DND-41 (cell line): ENCODE results near the gene LDLRAD2.
"Not testable (repeated sequence)": the region's sequence is repeated elsewhere in the genome, so short reads cannot be mapped to it uniquely, and the experiment has no call there.

Experiments
- ATAC-seq: fragments of 200-7000 bp; cut with Tn5 transposase; 3 replicates; pipeline ENCODE4 v1.9.1; 2021; ENCODE audit warnings: low read depth; ENCODE audit not compliant: insufficient read depth
- DNase-seq: peaks from one replicate; pipeline ENCODE4 v3.0.0-alpha.2; 2020
- H2AFZ ChIP-seq: 2 replicates; pipeline ENCODE4 v1.6.0; 2012; ENCODE audit warnings: low read depth, low read length
- H3K27ac ChIP-seq: 2 replicates; pipeline ENCODE4 v1.5.1; 2012; ENCODE audit warnings: low read length, inconsistent platforms
- H3K27me3 ChIP-seq: fragments of 200-600 bp; sonication (generic); 2 replicates; pipeline ENCODE4 v1.6.0; 2012; ENCODE audit warnings: low read length, mild to moderate bottlenecking, inconsistent platforms; ENCODE audit not compliant: insufficient read depth, poor library complexity
- H3K36me3 ChIP-seq: 2 replicates; pipeline ENCODE4 v1.5.1; 2012; ENCODE audit warnings: low read length, inconsistent platforms; ENCODE audit not compliant: insufficient read depth
- H3K4me1 ChIP-seq: 2 replicates; pipeline ENCODE4 v1.5.1; 2012; ENCODE audit warnings: mild to moderate bottlenecking, low read length; ENCODE audit not compliant: insufficient read depth
- H3K4me2 ChIP-seq: 2 replicates; pipeline ENCODE4 v1.6.0; 2012; ENCODE audit warnings: mild to moderate bottlenecking, moderate library complexity, low read length, inconsistent platforms; ENCODE audit not compliant: insufficient read depth
- H3K4me3 ChIP-seq, 2 experiments: fragments of 200-600 bp in 1 of 2; shearing (Covaris generic) in 1 of 2; 2 replicates each; pipeline ENCODE4 v1.5.1; 2012 to 2016; ENCODE audit warnings: inconsistent platforms in 2 of 2, low read length in 2 of 2, mild to moderate bottlenecking in 2 of 2, low read depth in 1 of 2, moderate library complexity in 1 of 2
- H3K79me2 ChIP-seq: 2 replicates; pipeline ENCODE4 v1.6.0; 2012; ENCODE audit warnings: low read length, inconsistent platforms; ENCODE audit not compliant: insufficient read depth
- H3K9ac ChIP-seq: 2 replicates; pipeline ENCODE4 v1.6.0; 2012; ENCODE audit warnings: low read depth, mild to moderate bottlenecking, inconsistent platforms, low read length, moderate library complexity
- H3K9me3 ChIP-seq: 2 replicates; pipeline ENCODE4 v1.5.1; 2012; ENCODE audit warnings: low read length, moderate library complexity, mild to moderate bottlenecking, inconsistent platforms; ENCODE audit not compliant: insufficient read depth, severe bottlenecking
- H4K20me1 ChIP-seq: 2 replicates; pipeline ENCODE4 v1.6.0; 2012; ENCODE audit warnings: low read length; ENCODE audit not compliant: insufficient read depth
- EZH2 ChIP-seq: IDR thresholded peaks from 3 replicates; pipeline ENCODE4 v1.6.1; 2012; ENCODE audit warnings: borderline replicate concordance, low read depth, mild to moderate bottlenecking, moderate library complexity, low read length, inconsistent platforms; ENCODE audit not compliant: severe bottlenecking
- TF ChIP-seq, protein P1 (sequence below): IDR thresholded peaks from 2 replicates; pipeline ENCODE4 v1.5.1; 2012; ENCODE audit warnings: borderline replicate concordance, low read length, moderate library complexity, mild to moderate bottlenecking; ENCODE audit not compliant: poor library complexity, severe bottlenecking; ENCODE audit errors: extremely low read depth

The LDLRAD2 gene

DNA sequence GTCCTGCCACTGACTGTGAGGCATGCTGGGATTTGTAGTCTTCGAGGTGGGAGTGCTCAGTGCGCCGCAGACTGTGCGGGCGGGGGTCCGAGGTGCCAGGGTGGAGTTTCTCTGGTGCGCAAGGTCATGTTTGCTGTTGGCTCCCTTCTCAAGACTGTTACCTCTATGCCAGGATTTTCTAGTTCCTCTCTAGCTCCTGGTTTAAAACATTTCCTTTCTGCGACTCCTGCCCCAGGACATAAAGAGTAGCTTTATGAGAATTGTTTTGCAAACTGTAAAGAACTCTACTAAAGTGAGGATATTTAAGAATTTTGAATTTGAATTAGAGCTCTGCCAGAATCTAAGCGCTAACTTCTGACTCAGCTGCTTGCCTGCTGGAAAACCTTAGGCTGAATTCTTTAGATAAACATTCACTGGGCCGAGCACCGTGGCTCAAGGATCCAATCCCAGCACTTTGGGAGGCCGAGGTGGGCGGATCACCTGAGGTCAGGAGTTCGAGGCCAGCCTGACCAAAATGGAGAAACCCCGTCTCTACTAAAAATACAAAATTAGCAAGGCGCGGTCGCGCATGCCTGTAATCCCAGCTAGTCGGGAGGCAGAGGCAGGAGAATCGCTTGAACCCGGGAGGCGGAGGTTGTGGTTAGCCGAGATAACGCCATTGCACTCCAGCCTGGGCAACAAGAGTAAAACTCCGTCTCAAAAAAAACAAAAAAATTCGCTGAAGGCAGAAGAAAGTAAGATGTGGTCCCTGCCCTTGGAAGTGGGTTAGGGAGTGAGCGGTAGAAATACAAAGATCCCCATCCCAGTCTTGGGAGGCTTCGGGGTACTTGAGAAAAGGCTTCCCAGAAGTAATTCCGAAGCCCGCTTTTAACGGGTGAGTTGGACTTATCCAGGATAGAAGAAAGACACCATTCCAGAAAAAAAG is 28.1 kb upstream of the LDLRAD2 start:
- peaks cover 5% of the 10 kb centered on the region; the same call in 1 of the 2 replicates for H3K36me3 ChIP-seq
- peaks cover 43% of the 10 kb centered on the region for H3K79me2 ChIP-seq
- H3K4me2 ChIP-seq = peak overlapping the region; percentile 71
- no peaks in the 10 kb centered on the region for H3K9me3 ChIP-seq
- peak overlapping the region; percentile 80 to 94; a peak in 3 of 4 replicates for H3K4me3 ChIP-seq
- peak overlapping the region; percentile 95 for H3K27ac ChIP-seq
- H4K20me1 ChIP-seq = peaks cover 26% of the 10 kb centered on the region; the same call in 1 of the 2 replicates
- H3K9ac ChIP-seq = peak overlapping the region; percentile 86
- peak; percentile 94 for DNase-seq
- H2AFZ ChIP-seq = peak overlapping the region; percentile 90
- peaks cover 30% of the 10 kb centered on the region for H3K4me1 ChIP-seq
- no peaks in the 10 kb centered on the region for H3K27me3 ChIP-seq
- TF ChIP-seq, protein P1, sequence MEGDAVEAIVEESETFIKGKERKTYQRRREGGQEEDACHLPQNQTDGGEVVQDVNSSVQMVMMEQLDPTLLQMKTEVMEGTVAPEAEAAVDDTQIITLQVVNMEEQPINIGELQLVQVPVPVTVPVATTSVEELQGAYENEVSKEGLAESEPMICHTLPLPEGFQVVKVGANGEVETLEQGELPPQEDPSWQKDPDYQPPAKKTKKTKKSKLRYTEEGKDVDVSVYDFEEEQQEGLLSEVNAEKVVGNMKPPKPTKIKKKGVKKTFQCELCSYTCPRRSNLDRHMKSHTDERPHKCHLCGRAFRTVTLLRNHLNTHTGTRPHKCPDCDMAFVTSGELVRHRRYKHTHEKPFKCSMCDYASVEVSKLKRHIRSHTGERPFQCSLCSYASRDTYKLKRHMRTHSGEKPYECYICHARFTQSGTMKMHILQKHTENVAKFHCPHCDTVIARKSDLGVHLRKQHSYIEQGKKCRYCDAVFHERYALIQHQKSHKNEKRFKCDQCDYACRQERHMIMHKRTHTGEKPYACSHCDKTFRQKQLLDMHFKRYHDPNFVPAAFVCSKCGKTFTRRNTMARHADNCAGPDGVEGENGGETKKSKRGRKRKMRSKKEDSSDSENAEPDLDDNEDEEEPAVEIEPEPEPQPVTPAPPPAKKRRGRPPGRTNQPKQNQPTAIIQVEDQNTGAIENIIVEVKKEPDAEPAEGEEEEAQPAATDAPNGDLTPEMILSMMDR = no peak
- no peak for TF ChIP-seq EZH2
- ATAC-seq = peak; percentile 92

DNA sequence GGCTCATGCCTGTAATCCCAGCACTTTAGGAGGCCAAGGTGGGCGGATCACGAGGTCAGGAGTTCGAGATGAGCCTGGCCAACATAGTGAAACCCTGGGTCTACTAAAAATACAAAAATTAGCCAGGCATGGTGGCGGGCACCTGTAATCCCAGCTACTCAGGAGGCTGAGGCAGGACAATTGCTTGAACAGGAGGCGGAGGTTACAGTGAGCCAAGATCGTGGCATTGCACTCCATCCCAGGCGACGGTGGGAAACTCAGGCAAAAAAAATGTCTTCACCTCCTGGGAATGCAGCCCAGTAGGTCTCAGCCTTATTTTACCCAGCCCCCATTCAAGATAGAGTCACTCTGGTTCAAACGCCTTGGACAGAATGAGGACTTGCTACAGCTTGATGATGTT is 26.3 kb upstream of the LDLRAD2 start:
- Histone ChIP-seq H3K79me2 (peaks cover 24% of the 10 kb centered on the region), H4K20me1 (peaks cover 15% of the 10 kb centered on the region; the same call in 1 of the 2 replicates), H3K4me1 (peaks cover 20% of the 10 kb centered on the region)
- H2AFZ ChIP-seq, ATAC-seq, H3K9ac ChIP-seq, H3K4me2 ChIP-seq, H3K4me3 ChIP-seq, H3K36me3 ChIP-seq, H3K9me3 ChIP-seq, DNase-seq, H3K27me3 ChIP-seq, H3K27ac ChIP-seq: not testable (repeated sequence)

DNA sequence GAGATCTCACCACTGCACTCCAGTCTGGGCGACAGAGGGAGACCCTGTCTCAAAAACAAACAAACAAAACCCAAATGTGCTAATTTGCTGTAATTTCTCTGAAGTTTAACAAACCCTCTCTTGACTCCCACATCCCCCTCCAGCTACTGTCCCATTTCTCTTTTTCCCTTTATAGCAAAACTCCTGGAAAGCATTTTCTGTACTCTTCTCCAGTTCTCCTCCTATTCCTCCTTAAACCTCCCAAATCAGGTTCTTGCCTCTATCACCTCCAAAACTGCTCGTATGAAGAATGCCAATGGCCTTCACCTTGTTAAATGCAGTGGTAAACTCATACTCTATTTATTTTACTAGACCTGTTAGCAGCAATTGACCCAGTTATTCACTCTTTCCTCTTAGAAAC is 25.4 kb upstream of the LDLRAD2 start:
- ATAC-seq = no peak
- no peak overlapping the region for H3K4me3 ChIP-seq
- no peak overlapping the region for H3K4me2 ChIP-seq
- H4K20me1 ChIP-seq = peaks cover 10% of the 10 kb centered on the region; the same call in 1 of the 2 replicates
- no peak overlapping the region for H3K9ac ChIP-seq
- no peaks in the 10 kb centered on the region for H3K27me3 ChIP-seq
- peaks cover 16% of the 10 kb centered on the region for H3K79me2 ChIP-seq
- H3K4me1 ChIP-seq = peaks cover 13% of the 10 kb centered on the region
- no peak for DNase-seq
- H2AFZ ChIP-seq = no peak overlapping the region
- H3K9me3 ChIP-seq = no peaks in the 10 kb centered on the region
- no peak overlapping the region for H3K27ac ChIP-seq
- peaks cover 5% of the 10 kb centered on the region; the same call in 1 of the 2 replicates for H3K36me3 ChIP-seq
- TF ChIP-seq, protein P1 = no peak
- no peak for TF ChIP-seq EZH2

DNA sequence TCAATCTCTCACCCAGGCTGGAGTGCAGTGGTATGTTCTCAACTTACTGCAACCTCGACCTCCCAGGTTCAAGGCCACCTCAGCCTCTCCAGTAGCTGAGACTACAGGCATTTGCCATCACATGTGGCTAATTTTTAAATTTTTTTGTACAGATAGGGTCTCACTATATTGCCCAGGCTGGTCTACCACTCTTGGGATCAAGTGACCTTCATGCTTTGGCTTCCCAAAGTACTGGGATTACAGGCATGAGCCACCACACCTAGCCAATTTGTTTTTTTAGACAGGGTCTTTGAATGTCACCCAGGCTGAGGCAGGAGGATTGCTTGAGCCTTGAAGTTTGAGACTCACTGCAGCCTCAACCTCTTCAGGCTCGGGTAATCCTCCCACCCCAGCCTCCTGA is 19.0 kb upstream of the LDLRAD2 start:
- no peak for TF ChIP-seq EZH2
- TF ChIP-seq, protein P1 = no peak

More for the DNA sequence above, 19.0 kb upstream of the LDLRAD2 start:
- DNase-seq (no peak), ATAC-seq (no peak)
- Histone ChIP-seq H3K79me2 (no peaks in the 10 kb centered on the region), H3K4me1 (no peaks in the 10 kb centered on the region), H2AFZ (no peak overlapping the region), H3K27me3 (no peaks in the 10 kb centered on the region), H3K4me2 (no peak overlapping the region), H3K4me3 (no peak overlapping the region), H3K27ac (no peak overlapping the region), H4K20me1 (no peaks in the 10 kb centered on the region), H3K9ac (no peak overlapping the region), H3K9me3 (peaks cover 15% of the 10 kb centered on the region), H3K36me3 (no peaks in the 10 kb centered on the region)
